IMR-90 (cell line): ENCODE measurements around the gene POTEB3. TPM values are rescaled to one million over a fixed set of nuclear protein-coding genes. Genes with fewer than 3 reads are reported as not detected.
"Not testable (repeated sequence)": the region's sequence is repeated elsewhere in the genome, so short reads cannot be mapped to it uniquely, and the experiment has no call there.

Source experiments
- ATAC-seq: fragments of 200-7000 bp; cut with Tn5 transposase; 2 replicates; pipeline ENCODE4 v1.9.1; 2020; ENCODE audit warnings: low read depth, mild to moderate bottlenecking, moderate library complexity
- BruUV-seq: library from RNA; stranded (reverse); fragments of 400-500 nt; replicated peaks from 2 replicates; lab custom pipeline; 2021; lab: Mats Ljungman, UMichigan
- CTCF ChIA-PET: fragments of 300-600 bp; formaldehyde crosslinking; extraction: SDS; loops from one replicate; lab custom pipeline; 2021; ENCODE audit warnings: antibody characterized with exemption; lab: Yijun Ruan, JAX
- POLR2A ChIA-PET: fragments of 300-600 bp; sonication (Branson Sonifier 250); formaldehyde crosslinking; loops from one replicate; lab custom pipeline; 2022; ENCODE audit warnings: antibody characterized with exemption; ENCODE audit not compliant: unreplicated experiment; lab: Charles Lee
- DNase-seq: peaks from one replicate; pipeline ENCODE4 v3.0.0; 2013
- H2AFZ ChIP-seq: replicated peaks from 2 replicates; pipeline ENCODE3; 2013; ENCODE audit warnings: low read length, mild to moderate bottlenecking; ENCODE audit not compliant: poor library complexity
- H2AK5ac ChIP-seq: 2 replicates; pipeline ENCODE4 v1.6.1; 2013; ENCODE audit warnings: low read depth, low read length, inconsistent platforms
- H2AK9ac ChIP-seq: replicated peaks from 2 replicates; pipeline ENCODE3; 2013; ENCODE audit warnings: mild to moderate bottlenecking, low read depth, low read length, moderate library complexity; ENCODE audit not compliant: poor library complexity
- H2BK120ac ChIP-seq: 2 replicates; pipeline ENCODE4 v1.6.1; 2013; ENCODE audit warnings: low read depth, low read length, inconsistent platforms
- H2BK15ac ChIP-seq: 3 replicates; pipeline ENCODE4 v1.6.1; 2013; ENCODE audit warnings: low read depth, low read length, inconsistent platforms
- H2BK20ac ChIP-seq: 2 replicates; pipeline ENCODE4 v1.6.1; 2013; ENCODE audit warnings: low read depth, mild to moderate bottlenecking, inconsistent platforms, low read length, moderate library complexity
- H2BK5ac ChIP-seq: 2 replicates; pipeline ENCODE4 v1.6.1; 2013; ENCODE audit warnings: mild to moderate bottlenecking, low read depth, low read length, inconsistent platforms; ENCODE audit not compliant: poor library complexity, severe bottlenecking
- H3K14ac ChIP-seq: replicated peaks from 2 replicates; pipeline ENCODE4 v1.6.1; 2013; ENCODE audit warnings: low read depth, low read length, inconsistent platforms
- H3K18ac ChIP-seq: 2 replicates; pipeline ENCODE4 v1.6.1; 2013; ENCODE audit warnings: low read depth, low read length, control low read depth
- H3K23ac ChIP-seq: 2 replicates; pipeline ENCODE4 v1.6.1; 2013; ENCODE audit warnings: low read depth, low read length, inconsistent platforms
- H3K27ac ChIP-seq: 2 replicates; pipeline ENCODE4 v1.5.1; 2013; ENCODE audit warnings: mild to moderate bottlenecking, control low read depth, low read length; ENCODE audit not compliant: insufficient read depth
- H3K27me3 ChIP-seq: 2 replicates; pipeline ENCODE4 v1.6.1; 2013; ENCODE audit warnings: low read length; ENCODE audit not compliant: control insufficient read depth, insufficient read depth
- H3K36me3 ChIP-seq: 2 replicates; pipeline ENCODE4 v1.6.1; 2013; ENCODE audit warnings: low read length, mixed read lengths; ENCODE audit not compliant: control insufficient read depth, insufficient read depth
- H3K4ac ChIP-seq: 2 replicates; pipeline ENCODE4 v1.6.1; 2013; ENCODE audit warnings: low read depth, low read length, inconsistent platforms
- H3K4me1 ChIP-seq: 2 replicates; pipeline ENCODE4 v1.6.1; 2013; ENCODE audit warnings: low read length, mixed read lengths; ENCODE audit not compliant: control insufficient read depth, insufficient read depth
- H3K4me2 ChIP-seq: 2 replicates; pipeline ENCODE4 v1.6.1; 2013; ENCODE audit warnings: low read depth, mild to moderate bottlenecking, control low read depth, low read length, moderate library complexity
- H3K4me3 ChIP-seq: 2 replicates; pipeline ENCODE4 v1.5.1; 2013; ENCODE audit warnings: low read depth, mild to moderate bottlenecking, control low read depth, low read length, moderate library complexity; ENCODE audit not compliant: insufficient read depth
- H3K56ac ChIP-seq: 2 replicates; pipeline ENCODE4 v1.6.1; 2013; ENCODE audit warnings: low read length, inconsistent platforms; ENCODE audit not compliant: insufficient read depth; ENCODE audit errors: extremely low read depth
- H3K79me1 ChIP-seq, 2 experiments: 2 replicates each; pipeline ENCODE4 v1.6.1; 2013; ENCODE audit warnings: low read length in 2 of 2, inconsistent platforms in 1 of 2, low read depth in 1 of 2
- H3K9ac ChIP-seq: 2 replicates; pipeline ENCODE4 v1.6.1; 2013; ENCODE audit warnings: low read depth, low read length, control low read depth
- H3K9me1 ChIP-seq: 2 replicates; pipeline ENCODE4 v1.6.1; 2013; ENCODE audit warnings: low read length, inconsistent platforms; ENCODE audit not compliant: insufficient read depth
- H3K9me3 ChIP-seq: 2 replicates; pipeline ENCODE4 v1.6.1; 2013; ENCODE audit warnings: low read length; ENCODE audit not compliant: control insufficient read depth, insufficient read depth
- H4K20me1 ChIP-seq: 2 replicates; pipeline ENCODE4 v1.6.1; 2013; ENCODE audit warnings: low read length, inconsistent platforms; ENCODE audit not compliant: insufficient read depth
- H4K5ac ChIP-seq: 2 replicates; pipeline ENCODE4 v1.6.1; 2013; ENCODE audit warnings: mild to moderate bottlenecking, low read depth, low read length, control low read depth
- H4K8ac ChIP-seq, 2 experiments: 2 replicates each; pipeline ENCODE4 v1.6.1; 2013; ENCODE audit warnings: low read depth in 2 of 2, low read length in 2 of 2, control low read depth in 1 of 2, inconsistent platforms in 1 of 2
- H4K91ac ChIP-seq: 2 replicates; pipeline ENCODE4 v1.6.1; 2013; ENCODE audit warnings: low read depth, low read length, inconsistent platforms; ENCODE audit not compliant: insufficient read depth
- WGBS, 2 experiments: methylation state at CpG; one replicate each; pipeline versions ENCODE4 v1.1.5 to v1.1.7; 2013; ENCODE audit warnings: missing lambda C conversion rate in 2 of 2; ENCODE audit not compliant: insufficient read length in 1 of 2; ENCODE audit errors: extremely low coverage in 2 of 2; 5-methylcytosine and 5-hydroxymethylcytosine counted together
- dilution Hi-C: fragments of 300-500 bp; cut with HindIII; formaldehyde crosslinking; loops from one replicate; pipeline ENCODE4 v1.14.3; 2018; ENCODE audit warnings: low sequenced_read_pairs; ENCODE audit not compliant: unreplicated experiment
- in situ Hi-C: fragments of 300-500 bp; cut with MboI; formaldehyde crosslinking; loops from 3 replicates; pipeline ENCODE4 v1.14.3; 2019; ENCODE audit warnings: low sequenced_read_pairs, inconsistent platforms, mixed read lengths
- intact Hi-C: fragments of 100-400 bp; cut with micrococcal nuclease; formaldehyde crosslinking; loops from 2 replicates; pipeline ENCODE4 v1.10.0; 2022
- microRNA-seq, 2 experiments: library from miRNA; stranded (forward) in 1 of 2; unstranded in 1 of 2; fragments of 10-50 nt in 1 of 2; fragments of <30 nt in 1 of 2; gene quantifications in 1 of 2; microRNA quantifications in 1 of 2; one replicate each; pipeline versions ENCODE3 to v1.1.0; 2013 to 2020; ENCODE audit not compliant: insufficient read depth in 1 of 2, insufficient read length in 1 of 2, unreplicated experiment in 1 of 2
- polyA plus RNA-seq, 3 experiments: library from polyadenylated mRNA; depleted of rRNA; stranded (reverse); fragments of >200 nt; gene quantifications; 2 replicates each; pipeline ENCODE4 v1.2.3, GENCODE V29; 2012; ENCODE audit warnings: low replicate concordance in 1 of 3
- small RNA-seq, 5 experiments: library from RNA; depleted of rRNA; stranded (forward); fragments of <200 nt; gene quantifications; one replicate each; pipeline ENCODE3, GENCODE V24; 2012
- total RNA-seq: library from RNA; depleted of rRNA; stranded (reverse); fragments of >200 nt; gene quantifications from 2 replicates; pipeline ENCODE4 v1.2.3, GENCODE V29; 2012

The POTEB3 gene
- total and polyA plus RNA-seq, 2 of the 4 experiments (the other 2 are of a cell fraction) = not detected

GRCh38 chr15:21368625-21369024, 71.7 kb downstream of the POTEB3 start:
- H4K20me1 ChIP-seq, ATAC-seq, CTCF ChIA-PET, H3K18ac ChIP-seq, BruUV-seq, H3K36me3 ChIP-seq, dilution Hi-C loops, H3K4me3 ChIP-seq, H3K9me1 ChIP-seq, H3K4me2 ChIP-seq, H3K14ac ChIP-seq, H2AFZ ChIP-seq, H2AK5ac ChIP-seq, H2BK120ac ChIP-seq, in situ Hi-C loops, intact Hi-C loops, H3K9me3 ChIP-seq, H3K9ac ChIP-seq, H2BK15ac ChIP-seq, H2BK20ac ChIP-seq, H3K27me3 ChIP-seq, H4K8ac ChIP-seq, H4K5ac ChIP-seq, H3K23ac ChIP-seq, H2BK5ac ChIP-seq, DNase-seq, H3K4ac ChIP-seq, H3K4me1 ChIP-seq, H2AK9ac ChIP-seq, H3K79me1 ChIP-seq, H4K91ac ChIP-seq, POLR2A ChIA-PET, H3K27ac ChIP-seq, H3K56ac ChIP-seq: not testable (repeated sequence)
- no CpG with 5 or more reads among the region's 22 CpGs for WGBS, 2 experiments

Small RNA genes lying within 50 kb of the gene (microRNA-seq; reads per million reads assigned to microRNA genes)
- gene GRAMD4P6 (ENCODE audit: insufficient read depth, insufficient read length) (not detected), gene MIR3118-3 (ENCODE audit: insufficient read depth in 1 of 2, insufficient read length in 1 of 2, unreplicated experiment in 1 of 2) (0 reads per million in 2 experiments), gene RF00026 (ENCODE audit: insufficient read depth, insufficient read length) (not detected)

Small RNA genes lying within 50 kb of the gene (small RNA-seq; reads per million reads assigned to genes)
- gene GRAMD4P6 (0 reads per million in 5 experiments), gene MIR3118-3 (0 reads per million in 5 experiments), gene RF00026 (0 reads per million in 5 experiments)
